Progenitor cell of endocrine pancreas (in vitro differentiated cells): ENCODE measurements around the gene C15orf61. TPM values are rescaled to one million over a fixed set of nuclear protein-coding genes. Genes with fewer than 3 reads are reported as not detected.

ENCODE experiments used
- DNase-seq: peaks from one replicate; pipeline ENCODE4 v3.0.0; 2021; ENCODE audit warnings: low spot score; ENCODE audit not compliant: unreplicated experiment
- H3K27ac Mint-ChIP-seq: 2 replicates; pipeline ENCODE4 v1.8.0; 2021; ENCODE audit warnings: mild to moderate bottlenecking, moderate library complexity, mixed read lengths
- H3K27me3 Mint-ChIP-seq: 2 replicates; pipeline ENCODE4 v1.8.0; 2021; ENCODE audit warnings: mixed read lengths
- H3K36me3 Mint-ChIP-seq: 2 replicates; pipeline ENCODE4 v1.8.0; 2022; ENCODE audit warnings: mixed read lengths; ENCODE audit not compliant: insufficient read depth
- H3K4me1 Mint-ChIP-seq: 2 replicates; pipeline ENCODE4 v1.8.0; 2021; ENCODE audit warnings: low read depth, mixed read lengths
- H3K4me3 Mint-ChIP-seq: 2 replicates; pipeline ENCODE4 v1.8.0; 2021; ENCODE audit warnings: low read depth, mild to moderate bottlenecking, moderate library complexity, mixed read lengths
- H3K9me3 Mint-ChIP-seq: 2 replicates; pipeline ENCODE4 v1.8.0; 2021; ENCODE audit warnings: low read depth, mixed read lengths
- long read RNA-seq: library from polyadenylated mRNA; unstranded; transcript quantifications from one replicate; pipeline ENCODE4 v2.0.0, GENCODE V29; 2020
- total RNA-seq: library from RNA; stranded (reverse); gene quantifications from 2 replicates; pipeline ENCODE4 v1.2.1, GENCODE V29; 2021
- TF ChIP-seq, protein P1 (sequence below): fragments of 200-600 bp; sonication (generic); IDR thresholded peaks from one replicate; pipeline ENCODE4 v1.5.0; 2021; ENCODE audit warnings: antibody characterized with exemption, mild to moderate bottlenecking; ENCODE audit not compliant: unreplicated experiment

Gene C15orf61
- 9.2 and 9.6 TPM in 2 replicates for total RNA-seq
- long read RNA-seq, full-length matches to known transcripts: 7 of 12 reads
- long read RNA-seq, partial matches to known transcripts: 0 of 12 reads
- long read RNA-seq, other reads (novel, unspliced or antisense): 5 of 12 reads

GRCh38 chr15:67521029-67521782 lies at the start of gene C15orf61:
Gene C15orf61, plus strand, starts transcription at chr15:67521131. Its CDS starts 118 bp downstream, at chr15:67521249.
- peak within 1 kb of the TSS; percentile 98 for H3K27ac Mint-ChIP-seq
- H3K27me3 Mint-ChIP-seq: no peaks in the 10 kb centered on the region
- no peaks in the 10 kb centered on the region for H3K9me3 Mint-ChIP-seq
- TF ChIP-seq, protein P1, sequence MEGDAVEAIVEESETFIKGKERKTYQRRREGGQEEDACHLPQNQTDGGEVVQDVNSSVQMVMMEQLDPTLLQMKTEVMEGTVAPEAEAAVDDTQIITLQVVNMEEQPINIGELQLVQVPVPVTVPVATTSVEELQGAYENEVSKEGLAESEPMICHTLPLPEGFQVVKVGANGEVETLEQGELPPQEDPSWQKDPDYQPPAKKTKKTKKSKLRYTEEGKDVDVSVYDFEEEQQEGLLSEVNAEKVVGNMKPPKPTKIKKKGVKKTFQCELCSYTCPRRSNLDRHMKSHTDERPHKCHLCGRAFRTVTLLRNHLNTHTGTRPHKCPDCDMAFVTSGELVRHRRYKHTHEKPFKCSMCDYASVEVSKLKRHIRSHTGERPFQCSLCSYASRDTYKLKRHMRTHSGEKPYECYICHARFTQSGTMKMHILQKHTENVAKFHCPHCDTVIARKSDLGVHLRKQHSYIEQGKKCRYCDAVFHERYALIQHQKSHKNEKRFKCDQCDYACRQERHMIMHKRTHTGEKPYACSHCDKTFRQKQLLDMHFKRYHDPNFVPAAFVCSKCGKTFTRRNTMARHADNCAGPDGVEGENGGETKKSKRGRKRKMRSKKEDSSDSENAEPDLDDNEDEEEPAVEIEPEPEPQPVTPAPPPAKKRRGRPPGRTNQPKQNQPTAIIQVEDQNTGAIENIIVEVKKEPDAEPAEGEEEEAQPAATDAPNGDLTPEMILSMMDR: no peak
- DNase-seq: peak; percentile 82
- peak within 1 kb of the TSS; percentile 87 for H3K4me3 Mint-ChIP-seq
- H3K36me3 Mint-ChIP-seq: peaks cover 6% of the 10 kb centered on the region
- H3K4me1 Mint-ChIP-seq: peaks cover 19% of the 10 kb centered on the region

DNA sequence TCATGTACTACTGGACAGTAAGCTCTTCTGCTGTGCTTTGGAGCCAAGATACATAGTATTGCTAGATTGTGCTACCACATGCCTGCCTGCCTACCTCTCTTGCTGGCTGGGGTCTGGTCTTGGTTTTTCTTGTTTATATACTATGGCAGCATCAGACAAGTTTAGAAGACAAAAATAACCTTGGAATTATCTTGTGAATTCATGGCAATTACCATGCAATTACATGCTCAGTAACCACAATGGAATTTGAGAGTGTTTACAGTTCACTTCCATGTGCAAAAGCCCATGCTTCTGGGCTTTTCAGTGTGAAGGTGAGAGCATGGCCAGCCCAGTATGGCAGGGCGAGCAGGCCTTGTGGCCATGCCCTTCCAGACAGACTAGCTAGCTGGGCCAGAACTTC lies 48.0 kb upstream of the C15orf61 start:
- TF ChIP-seq, protein P1: no peak
- Mint-ChIP-seq H3K4me1 (peaks cover 1% of the 10 kb centered on the region), H3K27me3 (peaks cover 8% of the 10 kb centered on the region), H3K27ac (no peak overlapping the region), H3K4me3 (no peak overlapping the region), H3K36me3 (peaks cover 1% of the 10 kb centered on the region), H3K9me3 (no peaks in the 10 kb centered on the region)
- no peak for DNase-seq

DNA sequence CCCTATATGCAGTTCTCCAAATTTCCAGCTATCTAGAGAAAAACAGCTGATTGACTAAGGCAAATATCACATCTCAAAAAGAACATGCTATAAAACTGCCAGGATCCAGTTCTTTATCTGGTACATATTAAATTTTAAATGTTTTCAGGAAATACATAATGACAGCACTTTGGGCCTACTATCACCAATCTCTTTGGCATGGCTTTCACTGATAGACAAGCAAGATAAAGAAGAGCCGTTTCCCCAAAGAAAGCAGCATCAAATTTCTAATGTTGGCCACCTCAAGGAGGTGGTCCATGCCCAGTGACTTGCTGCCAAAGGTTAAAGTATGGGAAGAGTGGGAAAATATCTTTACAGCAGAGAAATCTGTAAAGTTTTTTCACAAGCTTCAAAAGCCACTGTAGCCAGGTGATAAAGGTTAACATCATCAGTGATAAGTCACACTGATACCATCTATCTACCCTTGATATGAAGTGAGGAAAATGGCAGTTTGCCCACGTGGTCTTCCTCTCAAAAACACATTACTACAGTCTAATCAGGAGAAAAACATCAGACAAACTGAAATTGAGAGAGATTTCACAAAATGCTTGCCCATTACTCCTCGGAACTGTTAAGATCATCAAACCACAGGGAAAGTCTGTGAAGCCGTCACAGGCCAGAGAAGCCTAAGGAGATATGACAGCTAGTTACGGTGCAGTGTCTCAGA lies 46.4 kb upstream of the C15orf61 start:
- peaks cover 1% of the 10 kb centered on the region for H3K36me3 Mint-ChIP-seq
- H3K27ac Mint-ChIP-seq: no peak overlapping the region
- no peak overlapping the region for H3K4me3 Mint-ChIP-seq

GRCh38 chr15:67479781-67480505 lies 41.0 kb upstream of the C15orf61 start:
- Mint-ChIP-seq H3K4me3 (no peak overlapping the region), H3K27me3 (peaks cover 5% of the 10 kb centered on the region), H3K4me1 (no peaks in the 10 kb centered on the region), H3K36me3 (peaks cover 5% of the 10 kb centered on the region), H3K9me3 (peaks cover 3% of the 10 kb centered on the region), H3K27ac (no peak overlapping the region)
- DNase-seq: no peak
- TF ChIP-seq, protein P1: no peak

More for the DNA sequence above, 46.4 kb upstream of the C15orf61 start:
- DNase-seq: no peak
- Mint-ChIP-seq H3K27me3 (peaks cover 12% of the 10 kb centered on the region), H3K9me3 (no peaks in the 10 kb centered on the region), H3K4me1 (no peaks in the 10 kb centered on the region)
- TF ChIP-seq, protein P1: no peak

- peaks cover 5% of the 10 kb centered on the region for H3K27me3 Mint-ChIP-seq
- H3K4me3 Mint-ChIP-seq: no peak overlapping the region
- no peaks in the 10 kb centered on the region for H3K4me1 Mint-ChIP-seq
- H3K36me3 Mint-ChIP-seq: peaks cover 8% of the 10 kb centered on the region
- no peak overlapping the region for H3K27ac Mint-ChIP-seq
- no peak for DNase-seq
- TF ChIP-seq, protein P1: no peak
- H3K9me3 Mint-ChIP-seq: peaks cover 8% of the 10 kb centered on the region
Measured at GRCh38 chr15:67480741-67481140, 40.2 kb upstream of the C15orf61 start.
